DOHH2 (cell line): ENCODE results near the gene CDHR2.

ENCODE experiments used
- H3F3A ChIP-seq: fragments of 200-600 bp; sonication (generic), shearing (Covaris generic); 2 replicates; pipeline ENCODE4 v1.6.0; 2016; ENCODE audit warnings: antibody characterized with exemption, mild to moderate bottlenecking; ENCODE audit not compliant: control insufficient read depth, insufficient read depth
- H3K27ac ChIP-seq: fragments of 200-600 bp; sonication (generic); 2 replicates; pipeline ENCODE4 v1.5.1; 2014; ENCODE audit warnings: low read depth, mild to moderate bottlenecking, low read length, moderate library complexity
- H3K27me3 ChIP-seq: fragments of 200-600 bp; sonication (generic); 2 replicates; pipeline ENCODE4 v1.6.1; 2014; ENCODE audit warnings: mild to moderate bottlenecking, low read length, mixed read lengths; ENCODE audit not compliant: control insufficient read depth
- H3K36me3 ChIP-seq: fragments of 200-600 bp; sonication (generic); 2 replicates; pipeline ENCODE4 v1.6.1; 2014; ENCODE audit warnings: mild to moderate bottlenecking, low read length, moderate library complexity, mixed read lengths; ENCODE audit not compliant: control insufficient read depth
- H3K4me1 ChIP-seq: fragments of 200-600 bp; sonication (generic); 2 replicates; pipeline ENCODE4 v1.6.1; 2014; ENCODE audit warnings: mild to moderate bottlenecking, low read length, mixed read lengths; ENCODE audit not compliant: control insufficient read depth
- H3K4me2 ChIP-seq: fragments of 200-600 bp; sonication (generic); 2 replicates; pipeline ENCODE4 v1.6.0; 2014; ENCODE audit warnings: mild to moderate bottlenecking, low read length, moderate library complexity
- H3K4me3 ChIP-seq: fragments of 200-600 bp; sonication (generic); 2 replicates; pipeline ENCODE4 v1.5.1; 2014; ENCODE audit warnings: mild to moderate bottlenecking, low read length, mixed read lengths
- H3K79me2 ChIP-seq: fragments of 200-600 bp; sonication (generic); 2 replicates; pipeline ENCODE4 v1.6.1; 2014; ENCODE audit warnings: mild to moderate bottlenecking, low read length, mixed read lengths; ENCODE audit not compliant: control insufficient read depth
- H3K9me2 ChIP-seq: fragments of 200-600 bp; sonication (generic); replicated peaks from 2 replicates; pipeline ENCODE4 v1.6.1; 2014; ENCODE audit warnings: mild to moderate bottlenecking, low read length, mixed read lengths; ENCODE audit not compliant: control insufficient read depth
- H3K9me3 ChIP-seq: fragments of 200-600 bp; sonication (generic); 2 replicates; pipeline ENCODE4 v1.6.1; 2014; ENCODE audit warnings: antibody characterized with exemption, low read length, mixed read lengths; ENCODE audit not compliant: control insufficient read depth, insufficient read depth
- H4K20me1 ChIP-seq: fragments of 200-600 bp; sonication (generic); 2 replicates; pipeline ENCODE4 v1.6.0; 2014; ENCODE audit warnings: low read depth, mild to moderate bottlenecking, antibody characterized with exemption, low read length, moderate library complexity; ENCODE audit not compliant: control insufficient read depth, insufficient read depth
- EZH2phosphoT487 ChIP-seq: fragments of 200-600 bp; sonication (generic); IDR thresholded peaks from 2 replicates; pipeline ENCODE4 v1.6.1; 2017; ENCODE audit warnings: borderline replicate concordance, mild to moderate bottlenecking, antibody characterized with exemption, low read length, moderate library complexity, mixed read lengths
- TF ChIP-seq, protein P1 (sequence below): fragments of 200-600 bp; sonication (generic); IDR thresholded peaks from one replicate; pipeline ENCODE4 v1.5.1; 2014; ENCODE audit warnings: antibody characterized with exemption, mild to moderate bottlenecking, low read depth, low read length; ENCODE audit not compliant: poor library complexity, severe bottlenecking

CDHR2 gene

GRCh38 chr5:176630681-176631222 is 81.6 kb downstream of the CDHR2 start:
- no peaks in the 10 kb centered on the region for H4K20me1 ChIP-seq
- H3K79me2 ChIP-seq, result no peaks in the 10 kb centered on the region
- H3K9me3 ChIP-seq, result no peaks in the 10 kb centered on the region
- H3K4me3 ChIP-seq, result peak overlapping the region; percentile 72
- peak overlapping the region; percentile 75 for H3K4me2 ChIP-seq
- 0 out of 2 replicates have a peak, but pooled peaks cover 6% of the 10 kb centered on the region for H3F3A ChIP-seq
- H3K9me2 ChIP-seq, result no peaks in the 10 kb centered on the region
- H3K27me3 ChIP-seq, result peaks cover 8% of the 10 kb centered on the region
- TF ChIP-seq EZH2phosphoT487, result no peak
- TF ChIP-seq, protein P1, sequence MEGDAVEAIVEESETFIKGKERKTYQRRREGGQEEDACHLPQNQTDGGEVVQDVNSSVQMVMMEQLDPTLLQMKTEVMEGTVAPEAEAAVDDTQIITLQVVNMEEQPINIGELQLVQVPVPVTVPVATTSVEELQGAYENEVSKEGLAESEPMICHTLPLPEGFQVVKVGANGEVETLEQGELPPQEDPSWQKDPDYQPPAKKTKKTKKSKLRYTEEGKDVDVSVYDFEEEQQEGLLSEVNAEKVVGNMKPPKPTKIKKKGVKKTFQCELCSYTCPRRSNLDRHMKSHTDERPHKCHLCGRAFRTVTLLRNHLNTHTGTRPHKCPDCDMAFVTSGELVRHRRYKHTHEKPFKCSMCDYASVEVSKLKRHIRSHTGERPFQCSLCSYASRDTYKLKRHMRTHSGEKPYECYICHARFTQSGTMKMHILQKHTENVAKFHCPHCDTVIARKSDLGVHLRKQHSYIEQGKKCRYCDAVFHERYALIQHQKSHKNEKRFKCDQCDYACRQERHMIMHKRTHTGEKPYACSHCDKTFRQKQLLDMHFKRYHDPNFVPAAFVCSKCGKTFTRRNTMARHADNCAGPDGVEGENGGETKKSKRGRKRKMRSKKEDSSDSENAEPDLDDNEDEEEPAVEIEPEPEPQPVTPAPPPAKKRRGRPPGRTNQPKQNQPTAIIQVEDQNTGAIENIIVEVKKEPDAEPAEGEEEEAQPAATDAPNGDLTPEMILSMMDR, result no peak
- peak overlapping the region; percentile 36 for H3K27ac ChIP-seq
- peaks cover 91% of the 10 kb centered on the region for H3K4me1 ChIP-seq
- no peaks in the 10 kb centered on the region for H3K36me3 ChIP-seq

GRCh38 chr5:176631383-176632200 is 82.5 kb downstream of the CDHR2 start:
- no peaks in the 10 kb centered on the region for H3K9me2 ChIP-seq
- TF ChIP-seq EZH2phosphoT487, result no peak
- TF ChIP-seq, protein P1, result no peak
- H3K4me3 ChIP-seq, result peak overlapping the region; percentile 72
- peak overlapping the region; percentile 75 for H3K4me2 ChIP-seq
- no peaks in the 10 kb centered on the region for H4K20me1 ChIP-seq
- peaks cover 8% of the 10 kb centered on the region for H3K27me3 ChIP-seq
- H3K36me3 ChIP-seq, result no peaks in the 10 kb centered on the region
- H3F3A ChIP-seq, result 0 out of 2 replicates have a peak, but pooled peaks cover 5% of the 10 kb centered on the region
- peaks cover 85% of the 10 kb centered on the region for H3K4me1 ChIP-seq
- no peaks in the 10 kb centered on the region for H3K9me3 ChIP-seq
- H3K27ac ChIP-seq, result peak overlapping the region; percentile 36; the same call in 1 of the 2 replicates
- H3K79me2 ChIP-seq, result no peaks in the 10 kb centered on the region

DNA sequence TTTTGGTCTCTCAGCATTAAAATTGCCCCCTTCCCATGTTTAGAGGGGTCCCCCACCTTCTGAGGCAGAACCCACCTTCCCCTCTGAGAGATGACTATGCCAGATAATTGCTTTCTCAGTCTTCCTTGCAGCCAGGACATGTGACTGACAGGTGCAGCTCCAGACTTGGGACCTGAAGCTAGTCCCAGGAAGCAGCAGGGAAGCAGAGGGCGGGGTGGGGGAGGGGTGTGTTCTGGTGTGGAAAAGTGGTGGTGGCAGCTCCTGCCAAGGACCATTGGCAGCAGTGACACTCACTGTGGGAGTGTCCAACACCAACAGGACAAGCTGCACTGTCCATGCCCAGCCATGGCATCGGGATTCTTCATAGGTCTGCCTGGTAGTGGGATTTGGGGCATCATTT is 83.6 kb downstream of the CDHR2 start:
- Histone ChIP-seq H3K9me2 (no peaks in the 10 kb centered on the region), H3K4me3 (no peak overlapping the region; the same call in 1 of the 2 replicates), H3K4me1 (peaks cover 74% of the 10 kb centered on the region), H3K27ac (no peak overlapping the region), H3F3A (0 out of 2 replicates have a peak, but pooled peaks cover 5% of the 10 kb centered on the region), H3K27me3 (peaks cover 8% of the 10 kb centered on the region), H3K9me3 (no peaks in the 10 kb centered on the region), H3K4me2 (peak overlapping the region; percentile 88), H4K20me1 (no peaks in the 10 kb centered on the region), H3K79me2 (no peaks in the 10 kb centered on the region), H3K36me3 (no peaks in the 10 kb centered on the region)
- TF ChIP-seq, protein P1, result no peak
- no peak for TF ChIP-seq EZH2phosphoT487
